Upper lobe of left lung (tissue), 6 donors: ENCODE measurements around the gene DNAJB2. TPM values are rescaled to one million over a fixed set of nuclear protein-coding genes. Genes with fewer than 3 reads are reported as not detected.

Experiments
- ATAC-seq, 2 donors: fragments of 200-7000 bp; cut with Tn5 transposase; one replicate each; pipeline ENCODE4 v1.9.1; 2022; ENCODE audit warnings: mild to moderate bottlenecking in 2 of 2, moderate library complexity in 2 of 2; ENCODE audit not compliant: low FRiP score in 2 of 2
- DNase-seq, 2 donors: peaks; one replicate each; pipeline ENCODE4 v3.0.0-alpha.2; 2019 to 2020
- H3K27ac ChIP-seq, 4 donors: fragments of 200-600 bp; sonication (generic); one replicate each; pipeline ENCODE4 v1.5.1; 2016 to 2019
- H3K27me3 ChIP-seq, 4 donors: fragments of 200-600 bp; sonication (generic); one replicate each; pipeline ENCODE4 v1.5.1; 2017 to 2019
- H3K36me3 ChIP-seq, 4 donors: fragments of 200-600 bp; sonication (generic); one replicate each; pipeline ENCODE4 v1.5.1; 2016 to 2019
- H3K4me1 ChIP-seq, 4 donors: fragments of 200-600 bp; sonication (generic); one replicate each; pipeline ENCODE4 v1.5.1; 2018 to 2019
- H3K4me3 ChIP-seq, 4 donors: fragments of 200-600 bp; sonication (generic); one replicate each; pipeline ENCODE4 v1.5.1; 2017 to 2019; ENCODE audit warnings: mild to moderate bottlenecking in 2 of 4, moderate library complexity in 1 of 4
- H3K9me3 ChIP-seq, 4 donors: fragments of 200-600 bp; sonication (generic); one replicate each; pipeline ENCODE4 v1.5.1; 2018 to 2019
- CTCF ChIP-seq, 6 experiments: fragments of 450-650 bp in 4 of 6; fragments of 200-600 bp in 2 of 6; sonication (generic) in 2 of 6; IDR thresholded peaks; one replicate each; pipeline ENCODE4 v1.5.1; 2016 to 2019; ENCODE audit warnings: antibody characterized with exemption in 6 of 6
- EP300 ChIP-seq, 4 donors: sonication (generic); formaldehyde crosslinking; IDR thresholded peaks; one replicate each; pipeline ENCODE4 v1.5.1; 2017; ENCODE audit warnings: antibody characterized with exemption in 4 of 4, control low read depth in 2 of 4
- POLR2A ChIP-seq, 4 donors: fragments of 450-650 bp; IDR thresholded peaks; one replicate each; pipeline ENCODE4 v1.5.1; 2016 to 2017; ENCODE audit warnings: antibody characterized with exemption in 4 of 4, mild to moderate bottlenecking in 2 of 4
- POLR2AphosphoS5 ChIP-seq, 2 donors: sonication (generic); formaldehyde crosslinking; IDR thresholded peaks; one replicate each; pipeline ENCODE4 v1.5.1; 2017; ENCODE audit warnings: antibody characterized with exemption in 2 of 2
- WGBS, 2 donors: methylation state at CpG; one replicate each; pipeline ENCODE4 v1.1.5; 2017 to 2018; 5-methylcytosine and 5-hydroxymethylcytosine counted together
- small RNA-seq, 4 donors: library from RNA; depleted of rRNA; stranded (forward); fragments of <200 nt; gene quantifications; one replicate each; pipeline ENCODE3, GENCODE V24; 2016
- total RNA-seq, 6 donors: library from RNA; depleted of rRNA in 4 of 6; stranded (reverse); fragments of >200 nt in 4 of 6; gene quantifications; one replicate each; pipeline versions ENCODE4 v1.1.0 to v1.2.1, GENCODE V29; 2016 to 2021
- donor health status: DM: no; HTN: no; CAD: no; lungs with moderate emphysema.
- donor health status: DM: no; HTN: yes; CAD: no; lungs with severe emphysema.

Gene DNAJB2
- total RNA-seq, 6 donors from 2014 or later = 58.6 to 86.1 (median 75.5) TPM

- no peak for ATAC-seq
- peaks cover 0 to 16% (median 0%) of the 10 kb centered on the region in 4 donors for H3K9me3 ChIP-seq
- DNase-seq = no peak
- H3K27ac ChIP-seq = no peak overlapping the region
- no peaks in the 10 kb centered on the region for H3K4me1 ChIP-seq
- 69 to 93% methylated on average over 2 of the region's 2 CpGs for WGBS, 2 donors
- no peaks in the 10 kb centered on the region for H3K36me3 ChIP-seq
- no peak overlapping the region for H3K4me3 ChIP-seq
- peaks cover 0 to 13% (median 5%) of the 10 kb centered on the region in 4 donors for H3K27me3 ChIP-seq
- TF ChIP-seq POLR2AphosphoS5 (IDR thresholded peaks at IDR 0.05) (no peak), CTCF (IDR thresholded peaks at IDR 0.05) (no peak), POLR2A (IDR thresholded peaks at IDR 0.05) (no peak), EP300 (IDR thresholded peaks at IDR 0.05) (no peak)
These were observed 54.9 kb downstream of the DNAJB2 start for GRCh38 chr2:219334076-219334475.

GRCh38 chr2:219335373-219335786 lies 56.2 kb downstream of the DNAJB2 start:
- no peak for DNase-seq

More at GRCh38 chr2:219335373-219335786, 56.2 kb downstream of the DNAJB2 start:
- ATAC-seq = no peak
- Histone ChIP-seq H3K9me3 (peaks cover 0 to 16% (median 0%) of the 10 kb centered on the region in 4 donors), H3K4me1 (no peaks in the 10 kb centered on the region), H3K27me3 (peaks cover 0 to 13% (median 5%) of the 10 kb centered on the region in 4 donors), H3K4me3 (no peak overlapping the region), H3K36me3 (no peaks in the 10 kb centered on the region), H3K27ac (no peak overlapping the region)
- TF ChIP-seq POLR2AphosphoS5 (IDR thresholded peaks at IDR 0.05) (no peak), POLR2A (IDR thresholded peaks at IDR 0.05) (no peak), EP300 (IDR thresholded peaks at IDR 0.05) (no peak), CTCF (IDR thresholded peaks at IDR 0.05) (no peak)
- WGBS, 2 donors = 41 to 49% methylated on average over 3 to 5 of the region's 5 CpGs

Small RNA genes within 50 kb of the gene (small RNA-seq; reads per million reads assigned to genes)
- 0 to 0.12 (median 0.03) reads per million in 4 donors for gene MIR153-1

Other genes with a start within 250 kb of the DNAJB2 start
- gene CFAP65, start 237.8 kb upstream of the DNAJB2 start, total RNA-seq = 10 to 100 TPM in 3 of 6 donors, 1 to 10 TPM in 2, under 1 TPM in 1; 0.26 to 18.7 (median 10.7) TPM
- 1 to 10 TPM in 3 of 6 donors, under 1 TPM in 1, not detected in 2; 0.80 to 4.4 (median 1.5) TPM for gene IHH, start 218.4 kb upstream of the DNAJB2 start, total RNA-seq
- gene NHEJ1, start 118.6 kb upstream of the DNAJB2 start, total RNA-seq = 10 to 100 TPM in 5 of 6 donors, 1 to 10 TPM in 1; 7.9 to 26.2 (median 14.3) TPM
- gene SLC23A3, start 109.3 kb upstream of the DNAJB2 start, total RNA-seq = 1 to 10 TPM in 4 of 6 donors, under 1 TPM in 2; 0.33 to 6.3 (median 2.6) TPM
- 10 to 100 TPM; 42.7 to 86.8 (median 49.4) TPM for gene CNPPD1, start 102.4 kb upstream of the DNAJB2 start, total RNA-seq
- 100 to 1,000 TPM in 1 of 6 donors, 10 to 100 TPM in 5; 46.1 to 100 (median 60.5) TPM for gene RETREG2, start 101.1 kb upstream of the DNAJB2 start, total RNA-seq
- 10 to 100 TPM; 38.7 to 59.7 (median 43.3) TPM for gene ZFAND2B, start 72.6 kb upstream of the DNAJB2 start, total RNA-seq
- 10 to 100 TPM; 11.0 to 35.6 (median 21.9) TPM for gene ABCB6, start 60.4 kb upstream of the DNAJB2 start, total RNA-seq
- 10 to 100 TPM; 40.9 to 57.7 (median 49.8) TPM for gene ATG9A, start 49.7 kb upstream of the DNAJB2 start, total RNA-seq
- 100 to 1,000 TPM in 2 of 6 donors, 10 to 100 TPM in 4; 26.0 to 339 (median 67.2) TPM for gene ANKZF1, start 49.6 kb upstream of the DNAJB2 start, total RNA-seq
- gene GLB1L, start 33.9 kb upstream of the DNAJB2 start, total RNA-seq = 10 to 100 TPM in 3 of 6 donors, 1 to 10 TPM in 3; 4.1 to 19.5 (median 11.9) TPM
- gene STK16, start 33.9 kb upstream of the DNAJB2 start, total RNA-seq = 10 to 100 TPM; 12.6 to 28.3 (median 15.7) TPM
- 1 to 10 TPM in 5 of 6 donors, under 1 TPM in 1; 0.26 to 8.9 (median 3.1) TPM for gene TUBA4B, start 26.1 kb upstream of the DNAJB2 start, total RNA-seq
- 10 to 100 TPM; 17.8 to 52.1 (median 40.3) TPM for gene TUBA4A, start 25.4 kb upstream of the DNAJB2 start, total RNA-seq
- 1 to 10 TPM in 2 of 6 donors, under 1 TPM in 2, not detected in 2; 0.20 to 4.4 (median 0.68) TPM for gene PTPRN, start 30.0 kb downstream of the DNAJB2 start, total RNA-seq
- not detected for gene RESP18, start 53.4 kb downstream of the DNAJB2 start, total RNA-seq
- gene DNPEP, start 108.5 kb downstream of the DNAJB2 start, total RNA-seq = 100 to 1,000 TPM in 1 of 6 donors, 10 to 100 TPM in 5; 31.9 to 141 (median 75.1) TPM
- 100 to 1,000 TPM in 2 of 6 donors, 10 to 100 TPM in 4; 39.7 to 299 (median 70.8) TPM for gene DES, start 139.0 kb downstream of the DNAJB2 start, total RNA-seq
- 1 to 10 TPM; 2.3 to 8.9 (median 4.9) TPM for gene SPEG, start 155.5 kb downstream of the DNAJB2 start, total RNA-seq
- gene GMPPA, start 219.5 kb downstream of the DNAJB2 start, total RNA-seq = 10 to 100 TPM; 20.8 to 38.5 (median 24.9) TPM
- gene ASIC4, start 235.1 kb downstream of the DNAJB2 start, total RNA-seq = under 1 TPM in 3 of 6 donors, not detected in 3; 0.20 to 0.34 (median 0.29) TPM